Left colon (tissue), 2 donors: Measurements from ENCODE around the gene CA7. TPM values are rescaled to one million over a fixed set of nuclear protein-coding genes. Genes with fewer than 3 reads are reported as not detected.

Experiments
- total RNA-seq, 2 donors: library from RNA; stranded (reverse); fragmentation: NEBNext Ultra II Directional; extraction: Animal tissue kit (Norgen Biotek cat#: 25700); gene quantifications; one replicate each; pipeline ENCODE4 v1.2.1, GENCODE V29; 2021
- donor health status: DM: no; HTN: no; CAD: no.
- donor health status: DM: yes; HTN: yes; CAD: no.

CA7 gene
- total RNA-seq, 2 donors from 2014 or later = 157 to 205 TPM

Other genes starting within 250 kb of the CA7 start
- 1 to 10 TPM; 3.4 to 6.7 TPM for gene CMTM3, start 239.7 kb upstream of the CA7 start, total RNA-seq
- 100 to 1,000 TPM; 168 to 172 TPM for gene CMTM4, start 147.7 kb upstream of the CA7 start, total RNA-seq
- gene DYNC1LI2, start 92.8 kb upstream of the CA7 start, total RNA-seq = 100 to 1,000 TPM; 165 to 171 TPM
- gene TERB1, start 42.8 kb upstream of the CA7 start, total RNA-seq = under 1 TPM in 1 of 2 donors, not detected in 1; 0.11 TPM
- 10 to 100 TPM; 45.7 to 53.2 TPM for gene NAE1, start 13.4 kb upstream of the CA7 start, total RNA-seq
- gene PDP2, start 36.1 kb downstream of the CA7 start, total RNA-seq = 10 to 100 TPM; 16.7 to 28.6 TPM
- gene CDH16, start 74.5 kb downstream of the CA7 start, total RNA-seq = 1 to 10 TPM in 1 of 2 donors, under 1 TPM in 1; 0.75 to 2.2 TPM
- gene RRAD, start 81.1 kb downstream of the CA7 start, total RNA-seq = 1 to 10 TPM; 3.9 to 4.4 TPM
- gene CIAO2B, start 90.0 kb downstream of the CA7 start, total RNA-seq = 100 to 1,000 TPM in 1 of 2 donors, 10 to 100 TPM in 1; 82.7 to 109 TPM
- gene CES2, start 91.1 kb downstream of the CA7 start, total RNA-seq = 100 to 1,000 TPM; 566 to 624 TPM
- 100 to 1,000 TPM; 201 to 203 TPM for gene CES3, start 116.9 kb downstream of the CA7 start, total RNA-seq
- gene CES4A, start 144.2 kb downstream of the CA7 start, total RNA-seq = 10 to 100 TPM in 1 of 2 donors, 1 to 10 TPM in 1; 6.6 to 12.1 TPM
- 10 to 100 TPM; 25.8 to 27.0 TPM for gene CBFB, start 184.7 kb downstream of the CA7 start, total RNA-seq